GM06990 (cell line): Measurements from ENCODE around the gene OR4K2.

ENCODE experiments used
- DNase-seq: peaks from one replicate; pipeline ENCODE4 v3.0.0-alpha.2; 2011; ENCODE audit not compliant: insufficient read length; ENCODE audit errors: extremely low read depth
- H3K27me3 ChIP-seq: replicated peaks from 2 replicates; pipeline ENCODE4 v1.6.0; 2011; ENCODE audit warnings: low read length; ENCODE audit not compliant: control insufficient read depth, insufficient read depth
- H3K36me3 ChIP-seq: 2 replicates; pipeline ENCODE4 v1.5.1; 2011; ENCODE audit warnings: low read length; ENCODE audit not compliant: control insufficient read depth, insufficient read depth
- H3K4me3 ChIP-seq: replicated peaks from 2 replicates; pipeline ENCODE4 v1.5.1; 2011; ENCODE audit warnings: low read depth, mild to moderate bottlenecking, control low read depth, low read length
- CTCF ChIP-seq: IDR thresholded peaks from 2 replicates; pipeline ENCODE4 v1.5.1; 2011; ENCODE audit warnings: low read length, control low read depth, mild to moderate bottlenecking, inconsistent platforms; ENCODE audit not compliant: insufficient read depth, poor library complexity, severe bottlenecking

The OR4K2 gene

DNA sequence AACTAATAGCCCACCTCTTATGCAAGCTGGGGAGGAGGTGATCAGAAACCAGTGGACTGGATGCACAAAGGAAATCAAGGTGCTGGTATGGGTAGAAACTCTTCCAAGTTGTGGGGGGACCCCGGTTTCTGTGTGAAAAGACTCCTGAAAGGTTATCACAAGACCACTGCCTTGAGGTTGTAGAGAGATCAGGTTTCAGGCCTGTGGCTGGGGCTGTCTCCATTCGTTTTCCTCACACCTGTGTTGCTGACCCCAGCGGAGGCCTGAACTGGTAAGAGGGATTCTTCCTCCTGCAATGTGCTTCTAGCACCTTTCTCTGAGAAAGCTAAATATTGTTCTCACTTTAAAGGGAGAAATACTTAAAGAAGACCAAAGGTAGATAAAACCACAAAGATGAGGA, 36.2 kb downstream of the OR4K2 start:
- no peak for DNase-seq
- Histone ChIP-seq H3K36me3 (no peaks in the 10 kb centered on the region), H3K4me3 (no peak overlapping the region), H3K27me3 (no peaks in the 10 kb centered on the region)
- no peak for TF ChIP-seq CTCF

DNA sequence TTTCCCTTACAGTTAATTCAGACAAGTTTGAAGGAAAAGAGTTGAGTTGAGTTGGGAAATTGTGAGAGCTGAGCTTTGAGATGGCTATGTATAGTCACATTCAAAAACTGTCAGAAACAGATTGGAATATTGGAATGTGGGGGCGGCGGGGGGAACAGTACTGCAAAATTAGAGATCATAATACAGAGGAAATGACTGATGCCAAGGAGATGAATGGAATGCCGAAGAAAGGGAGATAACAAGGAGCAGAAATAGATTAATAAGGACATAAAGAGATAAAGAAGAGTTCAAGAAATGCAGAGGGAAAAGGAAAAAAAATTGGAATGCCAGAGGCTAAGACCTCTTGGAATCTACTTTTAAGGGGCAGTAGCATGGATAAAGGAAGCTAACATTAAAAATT, 42.3 kb downstream of the OR4K2 start:
- Histone ChIP-seq H3K27me3 (no peaks in the 10 kb centered on the region), H3K4me3 (no peak overlapping the region), H3K36me3 (no peaks in the 10 kb centered on the region)
- DNase-seq, result no peak
- no peak for TF ChIP-seq CTCF

GRCh38 chr14:19917955-19918518, 43.1 kb downstream of the OR4K2 start:
- TF ChIP-seq CTCF, result no peak
- H3K27me3 ChIP-seq, result no peaks in the 10 kb centered on the region
- H3K36me3 ChIP-seq, result no peaks in the 10 kb centered on the region
- DNase-seq, result no peak
- H3K4me3 ChIP-seq, result no peak overlapping the region

GRCh38 chr14:19918553-19919264, 43.8 kb downstream of the OR4K2 start:
- DNase-seq, result no peak
- no peaks in the 10 kb centered on the region for H3K27me3 ChIP-seq

DNA sequence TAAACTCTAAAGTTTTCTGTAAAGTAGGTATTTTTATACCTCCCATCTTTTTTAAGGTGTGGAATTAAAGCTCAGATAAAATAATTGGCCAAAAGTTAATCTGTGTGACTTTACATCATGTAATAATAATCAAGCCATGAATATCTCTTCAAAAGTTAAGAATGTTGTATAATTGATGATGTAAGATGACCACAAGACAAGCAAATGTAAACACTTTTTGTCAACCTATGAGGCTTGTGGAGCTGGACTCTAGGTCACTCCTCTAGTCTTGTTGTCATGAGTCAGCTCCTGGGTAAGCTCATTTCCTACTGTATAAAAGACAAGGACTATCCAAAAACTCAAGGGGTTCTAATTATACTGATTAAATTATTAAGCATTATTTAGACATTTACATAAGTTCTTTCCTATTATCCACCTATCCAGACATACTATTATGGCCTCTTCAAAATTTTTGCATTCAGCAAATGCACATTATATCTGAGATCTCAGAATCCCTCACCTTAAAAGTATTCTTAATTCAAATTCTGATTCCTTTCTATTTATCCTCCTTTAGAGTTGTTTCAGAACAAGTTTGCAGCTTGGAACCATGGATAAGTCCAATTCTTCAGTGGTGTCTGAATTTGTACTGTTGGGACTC, 45.2 kb downstream of the OR4K2 start, which contains the start of gene OR4K5:
OR4K5 (plus strand) TSS at position 587 of the 637 bp plus-strand sequence; CDS start at position 587, 0 bp downstream.
- no peak for DNase-seq
- no peaks in the 10 kb centered on the region for H3K36me3 ChIP-seq

More at GRCh38 chr14:19918553-19919264, 43.8 kb downstream of the OR4K2 start:
- H3K4me3 ChIP-seq, result no peak overlapping the region
- no peak for TF ChIP-seq CTCF
- H3K36me3 ChIP-seq, result no peaks in the 10 kb centered on the region

More for the DNA sequence above, 45.2 kb downstream of the OR4K2 start, which contains the start of gene OR4K5:
- TF ChIP-seq CTCF, result no peak
- Histone ChIP-seq H3K27me3 (no peaks in the 10 kb centered on the region), H3K4me3 (no peak within 1 kb of the TSS)
